Activated CD8-positive, alpha-beta T cell treated with anti-CD3 and anti-CD28 coated beads for 36 hours (primary cell): Measurements from ENCODE around the gene TRIM3. TPM values are rescaled to one million over a fixed set of nuclear protein-coding genes. Genes with fewer than 3 reads are reported as not detected.

ENCODE experiments used
- ATAC-seq: fragments of 200-7000 bp; cut with Tn5 transposase; one replicate; pipeline ENCODE4 v1.10.0; 2021; ENCODE audit warnings: mild to moderate bottlenecking, moderate library complexity
- CTCF ChIA-PET: fragments of 350-600 bp; sonication (Branson Sonifier 250); formaldehyde crosslinking; loops from one replicate; lab custom pipeline; 2021; ENCODE audit warnings: antibody characterized with exemption; lab: Charles Lee
- POLR2A ChIA-PET: fragments of 350-600 bp; sonication (Branson Sonifier 250); formaldehyde crosslinking; loops from one replicate; lab custom pipeline; 2021; ENCODE audit warnings: antibody characterized with exemption; lab: Charles Lee
- DNase-seq: peaks from one replicate; pipeline ENCODE4 v3.0.0-alpha.2; 2020
- H3K27ac Mint-ChIP-seq: one replicate; pipeline ENCODE4 v1.8.0; 2021; ENCODE audit warnings: mild to moderate bottlenecking, mixed read lengths
- H3K27me3 Mint-ChIP-seq: one replicate; pipeline ENCODE4 v1.8.0; 2021; ENCODE audit warnings: mixed read lengths
- H3K36me3 Mint-ChIP-seq: one replicate; pipeline ENCODE4 v1.8.0; 2021; ENCODE audit warnings: low read depth, mixed read lengths
- H3K4me1 Mint-ChIP-seq: one replicate; pipeline ENCODE4 v1.8.0; 2021; ENCODE audit warnings: low read depth, mixed read lengths
- H3K4me3 Mint-ChIP-seq: one replicate; pipeline ENCODE4 v1.8.0; 2021; ENCODE audit warnings: mild to moderate bottlenecking, moderate library complexity, mixed read lengths
- H3K9me3 Mint-ChIP-seq: one replicate; pipeline ENCODE4 v1.8.0; 2021; ENCODE audit warnings: mixed read lengths
- intact Hi-C: fragments of 100-400 bp; cut with micrococcal nuclease; formaldehyde crosslinking; loops from one replicate; pipeline ENCODE4 v1.10.0; 2022
- total RNA-seq, 2 experiments: library from RNA; stranded (reverse); gene quantifications; one replicate each; pipeline ENCODE4 v1.2.3, GENCODE V29; 2021
- TF ChIP-seq, protein P1 (sequence below): fragments of 200-600 bp; IDR thresholded peaks from one replicate; pipeline ENCODE4 v1.8.0; 2022; ENCODE audit warnings: antibody characterized with exemption, mild to moderate bottlenecking

Gene TRIM3
- total RNA-seq, 2 experiments from 2014 or later = 4.4 to 5.5 TPM

DNA sequence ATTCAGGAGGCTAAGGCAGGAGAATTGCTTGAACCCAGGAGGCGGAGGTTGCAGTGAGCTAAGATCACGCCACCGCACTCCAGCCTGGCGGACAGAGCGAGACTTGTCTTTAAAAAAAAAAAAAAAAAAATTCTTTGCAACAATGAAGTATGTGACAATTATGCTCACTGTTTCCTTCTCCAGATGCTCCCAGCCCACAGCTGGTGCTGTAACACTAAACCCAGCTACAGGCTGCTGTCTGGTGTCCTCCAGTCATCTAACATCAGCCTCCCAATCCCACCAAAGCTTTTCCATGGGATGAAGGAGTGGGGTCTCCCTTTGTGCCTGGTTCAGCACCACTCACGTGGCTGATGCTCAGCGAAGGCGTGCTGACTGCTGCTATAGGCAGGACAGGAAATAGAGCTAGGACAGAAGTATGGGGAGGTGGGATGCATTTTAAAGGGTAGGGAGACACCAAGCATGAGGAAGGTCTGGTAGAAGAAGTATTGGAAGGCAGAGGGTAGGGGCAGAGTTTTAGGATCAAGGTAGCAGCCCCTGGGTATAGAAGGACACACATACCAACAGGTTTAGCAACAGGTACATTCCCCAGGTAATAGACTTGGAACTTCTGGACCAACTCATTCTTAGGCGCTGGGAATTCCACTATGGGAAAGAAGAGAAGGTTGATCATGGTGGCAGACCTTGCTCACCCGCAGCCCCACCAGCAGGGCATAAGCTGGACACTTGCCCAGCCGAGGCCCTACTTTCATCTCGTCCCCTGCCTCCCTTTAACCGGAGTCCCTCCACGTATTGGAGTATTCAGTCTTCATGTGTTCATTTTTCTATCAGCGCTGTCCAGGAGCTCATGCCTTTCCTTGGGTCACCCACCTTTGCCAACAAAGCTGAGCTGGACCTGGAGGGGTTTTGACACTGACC lies 73.1 kb downstream of the TRIM3 start:
- Mint-ChIP-seq H3K27ac (no peak overlapping the region), H3K9me3 (no peaks in the 10 kb centered on the region), H3K4me3 (no peak overlapping the region), H3K36me3 (peaks cover 12% of the 10 kb centered on the region), H3K4me1 (peaks cover 59% of the 10 kb centered on the region), H3K27me3 (no peaks in the 10 kb centered on the region)
- intact Hi-C loops = no loop called here
- CTCF ChIA-PET = interaction anchor here (1.1 to 6.2 kb wide), 5 partner anchors 11 to 105 kb away, joined by 3 to 45 read pairs (median 6); partner anchors contain the start of genes APBB1 and SMPD1
- DNase-seq (no peak), ATAC-seq (no peak)
- TF ChIP-seq, protein P1, sequence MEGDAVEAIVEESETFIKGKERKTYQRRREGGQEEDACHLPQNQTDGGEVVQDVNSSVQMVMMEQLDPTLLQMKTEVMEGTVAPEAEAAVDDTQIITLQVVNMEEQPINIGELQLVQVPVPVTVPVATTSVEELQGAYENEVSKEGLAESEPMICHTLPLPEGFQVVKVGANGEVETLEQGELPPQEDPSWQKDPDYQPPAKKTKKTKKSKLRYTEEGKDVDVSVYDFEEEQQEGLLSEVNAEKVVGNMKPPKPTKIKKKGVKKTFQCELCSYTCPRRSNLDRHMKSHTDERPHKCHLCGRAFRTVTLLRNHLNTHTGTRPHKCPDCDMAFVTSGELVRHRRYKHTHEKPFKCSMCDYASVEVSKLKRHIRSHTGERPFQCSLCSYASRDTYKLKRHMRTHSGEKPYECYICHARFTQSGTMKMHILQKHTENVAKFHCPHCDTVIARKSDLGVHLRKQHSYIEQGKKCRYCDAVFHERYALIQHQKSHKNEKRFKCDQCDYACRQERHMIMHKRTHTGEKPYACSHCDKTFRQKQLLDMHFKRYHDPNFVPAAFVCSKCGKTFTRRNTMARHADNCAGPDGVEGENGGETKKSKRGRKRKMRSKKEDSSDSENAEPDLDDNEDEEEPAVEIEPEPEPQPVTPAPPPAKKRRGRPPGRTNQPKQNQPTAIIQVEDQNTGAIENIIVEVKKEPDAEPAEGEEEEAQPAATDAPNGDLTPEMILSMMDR = no peak
- POLR2A ChIA-PET = interaction anchor here (2.4 to 6.0 kb wide), 2 partner anchors 11 to 22 kb away, joined by 9 to 42 read pairs; partner anchors contain the start of gene SMPD1

Other genes with a start within 250 kb of the TRIM3 start
- 10 to 100 TPM; 14.9 to 15.1 TPM for gene FHIP1B, start 239.3 kb downstream of the TRIM3 start, total RNA-seq
- under 1 TPM in 1 of 2 experiments, not detected in 1; 0.18 TPM for gene CNGA4, start 234.9 kb downstream of the TRIM3 start, total RNA-seq
- not detected for gene CCKBR, start 214.1 kb downstream of the TRIM3 start, total RNA-seq
- 10 to 100 TPM; 13.3 to 15.9 TPM for gene CAVIN3, start 153.4 kb downstream of the TRIM3 start, total RNA-seq
- 10 to 100 TPM; 10.6 to 11.2 TPM for gene SMPD1, start 83.5 kb downstream of the TRIM3 start, total RNA-seq
- gene APBB1, start 54.8 kb downstream of the TRIM3 start, total RNA-seq = 10 to 100 TPM; 28.1 to 31.1 TPM
- not detected for gene HPX, start 33.0 kb downstream of the TRIM3 start, total RNA-seq
- gene ARFIP2, start 7.4 kb upstream of the TRIM3 start, total RNA-seq = 10 to 100 TPM; 36.9 to 38.3 TPM
- gene TIMM10B, start 7.6 kb upstream of the TRIM3 start, total RNA-seq = 10 to 100 TPM; 40.6 to 43.0 TPM
- gene DNHD1, start 23.3 kb upstream of the TRIM3 start, total RNA-seq = 10 to 100 TPM; 27.5 to 28.2 TPM
- gene RRP8, start 129.7 kb upstream of the TRIM3 start, total RNA-seq = 10 to 100 TPM; 39.6 to 43.1 TPM
- gene ILK, start 129.8 kb upstream of the TRIM3 start, total RNA-seq = 10 to 100 TPM; 70.6 to 71.7 TPM
- gene TAF10, start 138.3 kb upstream of the TRIM3 start, total RNA-seq = 100 to 1,000 TPM; 151 to 160 TPM
- gene TPP1, start 145.5 kb upstream of the TRIM3 start, total RNA-seq = 10 to 100 TPM; 28.1 to 31.4 TPM
- gene DCHS1, start 181.9 kb upstream of the TRIM3 start, total RNA-seq = 1 to 10 TPM; 1.6 TPM
- 100 to 1,000 TPM; 140 to 144 TPM for gene MRPL17, start 209.4 kb upstream of the TRIM3 start, total RNA-seq